Stimulated activated CD8-positive, alpha-beta memory T cell treated with anti-CD3 and anti-CD28 coated beads, Interleukin-7, amount 100 ng/mL, for 1 hour (primary cell): ENCODE measurements around the gene ORC2.
"Not testable (repeated sequence)": the region's sequence is repeated elsewhere in the genome, so short reads cannot be mapped to it uniquely, and the experiment has no call there.

Source experiments
- DNase-seq, 2 donors: peaks; one replicate each; pipeline ENCODE4 v3.0.0-alpha.2; 2020; ENCODE audit warnings: low read depth in 2 of 2

The ORC2 gene

GRCh38 chr2:200930947-200931626, 32.4 kb downstream of the ORC2 start:
- DNase-seq = no peak

DNA sequence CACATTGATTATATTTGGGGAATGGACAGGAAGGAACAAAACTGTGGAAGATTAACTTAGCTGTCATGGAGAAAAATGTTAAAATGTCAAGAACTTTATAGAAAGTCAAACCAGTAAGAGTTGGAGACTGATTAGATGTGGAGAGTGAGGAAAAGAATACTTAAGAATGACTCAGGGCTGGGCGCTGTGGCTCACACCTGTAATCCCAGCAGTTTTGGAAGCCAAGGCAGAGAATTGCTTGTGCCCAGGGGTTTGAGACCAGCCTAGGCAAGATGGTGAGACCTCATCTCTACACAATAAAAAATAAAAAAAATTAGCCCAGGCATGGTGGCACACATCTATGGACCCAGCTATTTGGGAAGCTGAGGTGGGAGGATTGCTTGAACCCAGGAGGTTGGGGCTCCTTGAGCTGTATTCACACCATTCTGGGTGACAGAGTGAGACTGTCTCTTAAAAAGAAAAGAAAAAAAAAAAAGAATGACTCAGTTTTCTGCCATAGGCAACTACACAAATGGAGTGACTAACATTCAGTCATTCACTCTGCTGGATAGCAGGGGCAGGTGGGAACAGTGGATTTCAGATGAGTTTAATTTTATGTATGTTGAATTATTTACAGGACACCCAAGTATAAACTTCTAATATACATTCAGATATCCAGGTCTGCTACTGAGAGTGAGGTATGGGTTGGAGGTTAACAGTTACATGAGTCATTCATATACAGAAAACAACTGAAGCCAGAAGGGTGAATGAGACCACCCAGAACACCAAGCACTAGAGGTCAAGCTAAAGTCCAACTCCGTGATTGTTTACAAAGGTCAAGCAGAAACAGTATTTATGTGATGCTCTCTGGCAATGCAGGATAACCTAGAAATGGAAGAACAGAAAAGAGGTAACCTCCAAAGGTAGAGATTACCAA, 33.9 kb downstream of the ORC2 start:
- no peak for DNase-seq

GRCh38 chr2:200922439-200922838, 41.0 kb downstream of the ORC2 start:
- DNase-seq = no peak

DNA sequence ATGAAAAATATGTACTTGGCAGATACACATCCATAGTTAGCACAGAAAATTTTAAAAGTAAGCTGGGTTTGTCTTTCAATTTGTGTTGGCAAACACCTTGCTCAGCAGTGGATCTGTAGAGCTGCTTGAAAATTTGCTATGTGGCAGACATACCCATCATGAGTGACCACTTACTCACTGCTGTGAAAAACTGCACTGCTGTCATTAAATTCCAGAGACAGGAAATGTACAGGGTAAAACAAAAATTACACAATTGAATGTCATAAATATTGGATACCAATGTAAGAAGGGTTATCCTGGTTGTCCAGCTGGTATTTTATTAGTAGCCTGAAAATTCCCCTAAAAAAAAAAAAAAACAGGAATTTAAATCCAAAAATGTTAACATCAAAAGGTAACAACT, 49.8 kb downstream of the ORC2 start:
- DNase-seq = no peak

DNA sequence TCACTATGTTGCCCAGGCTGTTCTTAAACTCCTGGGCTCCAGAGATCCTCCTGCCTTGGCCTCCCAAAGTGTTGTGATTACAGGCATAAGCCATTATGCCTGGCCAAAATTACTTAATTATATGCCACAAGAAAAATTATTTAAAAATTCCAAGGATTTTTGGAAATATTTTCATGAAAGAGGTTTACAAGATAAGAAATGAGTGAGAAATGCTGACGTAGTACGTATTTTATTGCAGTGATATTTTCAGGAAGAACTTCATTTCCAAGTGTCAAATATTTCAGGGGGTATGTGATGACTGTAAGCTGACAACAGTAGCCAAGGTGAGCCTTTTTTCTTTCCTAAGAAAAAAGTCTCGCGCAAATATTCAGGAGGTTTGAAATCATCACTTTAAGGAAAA, 53.5 kb downstream of the ORC2 start:
- DNase-seq = no peak

DNA sequence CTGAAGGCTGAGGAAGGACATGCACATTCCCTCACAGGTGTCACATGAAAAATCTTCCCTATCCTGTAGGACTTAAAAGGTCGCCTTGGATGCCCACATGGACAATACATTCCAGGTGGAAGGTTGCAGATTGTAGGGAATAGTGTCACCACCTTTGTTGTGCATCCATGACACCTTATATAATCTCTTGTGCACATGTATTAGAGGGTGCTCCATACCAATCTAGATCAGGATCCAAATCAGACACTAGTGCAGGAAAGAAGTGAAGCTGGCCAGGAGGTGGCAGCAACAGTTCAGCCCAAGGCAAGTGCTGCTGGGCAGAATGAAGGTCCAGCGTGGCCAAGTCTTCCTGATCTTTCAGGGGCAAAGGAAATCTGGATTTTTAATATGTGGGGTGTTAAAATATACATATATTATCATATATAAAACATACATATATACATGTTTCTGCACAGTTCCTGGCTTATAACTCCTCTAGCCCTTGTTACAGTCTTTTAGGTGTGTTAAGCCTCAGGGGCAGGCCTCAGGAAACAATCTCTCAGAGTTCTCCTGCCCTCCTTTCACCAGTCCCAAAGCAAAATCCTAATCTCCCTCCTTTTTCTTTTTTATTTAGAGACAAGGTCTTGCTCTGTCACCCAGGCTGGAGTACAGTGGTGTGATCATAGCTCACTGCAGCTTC, 57.7 kb downstream of the ORC2 start:
- DNase-seq = no peak

DNA sequence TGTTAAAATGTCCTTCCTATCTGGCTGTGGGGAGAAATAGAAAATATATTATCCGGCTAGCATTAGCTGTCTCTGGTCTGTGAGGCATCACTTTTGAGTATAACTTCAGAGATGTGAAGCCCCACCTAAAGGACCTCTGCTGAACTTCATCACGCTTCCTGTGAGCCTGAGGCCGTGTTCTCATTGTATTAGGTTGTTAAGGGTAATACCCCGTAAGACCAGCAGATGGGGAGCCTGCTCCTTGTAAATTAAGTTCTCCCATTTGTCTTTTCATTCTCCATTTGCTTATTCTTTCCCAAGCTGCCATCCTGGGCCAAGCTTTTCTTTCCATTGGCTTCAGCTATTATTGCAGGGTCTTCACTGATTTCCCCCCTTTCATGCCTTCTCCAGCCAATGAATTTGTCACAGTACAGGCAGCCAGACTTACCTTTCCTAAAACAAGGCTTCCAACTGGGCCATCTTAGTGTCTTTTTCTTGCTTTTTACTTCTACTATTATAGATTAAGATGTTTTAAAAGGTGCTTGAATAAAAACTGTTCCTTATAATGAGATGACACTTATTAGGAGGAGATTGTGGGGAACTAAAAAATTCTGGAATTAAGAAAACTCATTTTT, 61.9 kb downstream of the ORC2 start:
- peak; percentile 45 for DNase-seq

DNA sequence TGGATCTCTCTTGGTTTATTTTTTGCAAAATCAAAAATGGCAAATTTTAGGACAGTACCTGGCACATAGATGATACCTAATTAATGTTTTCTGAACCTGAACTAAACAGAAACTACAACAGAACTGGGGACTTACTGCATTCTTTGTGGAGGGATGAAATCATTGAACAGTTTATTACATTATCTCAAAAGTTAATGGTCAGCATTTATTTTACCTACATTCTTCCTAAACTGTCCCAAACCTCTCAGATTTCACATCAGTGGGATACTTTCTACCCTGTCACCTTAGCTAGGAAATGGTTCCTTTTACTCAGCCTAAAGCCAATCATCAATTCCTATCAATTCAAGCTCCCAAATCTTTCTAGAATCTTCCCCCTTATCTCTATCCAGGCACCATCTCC, 64.0 kb downstream of the ORC2 start:
- DNase-seq = no peak

GRCh38 chr2:200888704-200889625, 74.5 kb downstream of the ORC2 start, which contains the start of the genes NIF3L1 and PPIL3:
Gene NIF3L1, plus strand, starts transcription at chr2:200889371. Its CDS starts 2,573 bp downstream, at chr2:200891944.
Gene PPIL3, minus strand, starts transcription at chr2:200889077. Its CDS starts 1,462 bp downstream, at chr2:200887615.
- peak; percentile 90 to 92 for DNase-seq

DNA sequence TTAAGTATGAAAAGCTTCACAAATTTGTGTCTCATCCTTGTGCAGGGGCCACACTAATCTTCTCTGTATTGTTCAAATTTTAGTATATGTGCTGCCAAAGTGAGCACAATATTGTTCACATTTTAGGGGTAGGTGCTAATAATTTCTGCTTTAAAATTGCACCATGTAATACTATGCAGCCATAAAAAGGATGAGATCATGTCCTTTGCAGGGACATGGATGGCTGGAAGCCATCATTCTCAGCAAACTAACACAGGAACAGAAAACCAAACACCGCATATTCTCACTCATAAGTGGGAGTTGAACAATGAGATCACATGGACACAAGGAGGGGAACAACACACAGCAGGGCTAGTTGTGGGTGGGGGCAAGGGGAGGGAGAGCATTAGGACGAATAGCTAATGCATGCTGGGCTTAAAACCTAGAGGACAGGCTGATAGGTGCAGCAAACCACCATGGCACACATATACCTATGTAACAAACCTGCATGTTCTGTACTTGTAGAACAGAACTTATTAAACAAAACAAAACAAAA, 81.7 kb downstream of the ORC2 start:
- DNase-seq = not testable (repeated sequence)

GRCh38 chr2:200878289-200878880, 85.1 kb downstream of the ORC2 start:
- DNase-seq = no peak

GRCh38 chr2:200877443-200877842, 86.0 kb downstream of the ORC2 start:
- no peak for DNase-seq

GRCh38 chr2:200873560-200873959, 89.9 kb downstream of the ORC2 start:
- DNase-seq = no peak

- DNase-seq = no peak
These were observed 92.3 kb downstream of the ORC2 start for GRCh38 chr2:200871151-200871550.

- DNase-seq = no peak
These were observed 94.4 kb downstream of the ORC2 start for GRCh38 chr2:200869014-200869413.

GRCh38 chr2:200864176-200865034, 99.1 kb downstream of the ORC2 start, which contains the start of gene CLK1:
Gene CLK1, minus strand, starts transcription at chr2:200864658. Its CDS starts 2,796 bp downstream, at chr2:200861862.
- peak; percentile 94 for DNase-seq

- no peak for DNase-seq
These were observed 99.7 kb downstream of the ORC2 start for GRCh38 chr2:200863782-200864175.

DNA sequence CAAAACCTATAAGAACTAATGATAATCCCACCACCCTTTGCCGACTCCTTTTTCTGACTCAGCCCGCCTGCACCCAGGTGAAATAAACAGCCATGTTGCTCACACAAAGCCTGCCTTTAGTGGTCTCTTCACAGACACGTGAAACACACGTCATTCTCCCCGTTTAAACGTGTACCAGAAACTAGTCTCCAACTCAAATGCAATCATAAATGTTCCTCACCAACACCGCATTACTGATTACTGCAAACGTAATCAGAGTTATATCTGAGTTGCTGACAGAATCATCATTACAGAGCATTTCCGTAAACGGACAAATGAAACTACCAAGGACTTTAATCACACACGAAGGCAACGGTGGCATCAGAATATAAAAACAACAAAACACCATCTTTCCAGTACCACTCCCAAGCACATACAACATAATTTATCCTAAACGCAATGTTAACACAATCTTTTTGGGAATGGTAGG, 100.9 kb downstream of the ORC2 start:
- no peak for DNase-seq

- no peak for DNase-seq
These were observed 101.8 kb downstream of the ORC2 start for GRCh38 chr2:200861617-200862155.
